Measurements from ENCODE around the gene C10orf62.
"Not testable (repeated sequence)": the region's sequence is repeated elsewhere in the genome, so short reads cannot be mapped to it uniquely, and the experiment has no call there.

The C10orf62 gene

GRCh38 chr10:97589479-97589878, at the start of gene C10orf62:
Gene C10orf62, plus strand, starts transcription at chr10:97589721. Its CDS starts 177 bp downstream, at chr10:97589898.
- no peak for DNase-seq (ENCODE audit: low read depth in 2 of 2)

GRCh38 chr10:97540669-97541500, 48.6 kb upstream of the C10orf62 start:
- DNase-seq (ENCODE audit: low read depth in 2 of 2) = no peak

- DNase-seq (ENCODE audit: low read depth in 2 of 2) = peak; percentile 23 to 35
These were observed 47.1 kb upstream of the C10orf62 start for GRCh38 chr10:97542169-97543024.

GRCh38 chr10:97543025-97543546, 46.4 kb upstream of the C10orf62 start:
- DNase-seq (ENCODE audit: low read depth in 2 of 2) = peak; percentile 27 to 48

- DNase-seq (ENCODE audit: low read depth in 2 of 2) = no peak
These were observed 42.9 kb upstream of the C10orf62 start for GRCh38 chr10:97546456-97547270.

GRCh38 chr10:97547271-97547600, 42.3 kb upstream of the C10orf62 start:
- DNase-seq (ENCODE audit: low read depth in 2 of 2) = no peak

- no peak for DNase-seq (ENCODE audit: low read depth in 2 of 2)
These were observed 41.6 kb upstream of the C10orf62 start for GRCh38 chr10:97547962-97548361.

- no peak for DNase-seq (ENCODE audit: low read depth in 2 of 2)
These were observed 40.6 kb upstream of the C10orf62 start for GRCh38 chr10:97548828-97549455.

GRCh38 chr10:97549587-97550322, 39.8 kb upstream of the C10orf62 start:
- DNase-seq (ENCODE audit: low read depth in 2 of 2) = no peak

GRCh38 chr10:97550336-97551149, 39.0 kb upstream of the C10orf62 start:
- DNase-seq (ENCODE audit: low read depth in 2 of 2) = no peak

GRCh38 chr10:97551271-97551670, 38.2 kb upstream of the C10orf62 start:
- no peak for DNase-seq (ENCODE audit: low read depth in 2 of 2)

GRCh38 chr10:97553575-97554031, 35.9 kb upstream of the C10orf62 start:
- peak; percentile 45 to 52 for DNase-seq (ENCODE audit: low read depth in 2 of 2)

GRCh38 chr10:97554336-97554735, 35.2 kb upstream of the C10orf62 start:
- DNase-seq (ENCODE audit: low read depth in 2 of 2) = not testable (repeated sequence)

GRCh38 chr10:97555541-97555940, 34.0 kb upstream of the C10orf62 start:
- DNase-seq (ENCODE audit: low read depth in 2 of 2) = not testable (repeated sequence)

- not testable (repeated sequence) for DNase-seq (ENCODE audit: low read depth in 2 of 2)
These were observed 28.7 kb upstream of the C10orf62 start for GRCh38 chr10:97560731-97561381.

- not testable (repeated sequence) for DNase-seq (ENCODE audit: low read depth in 2 of 2)
These were observed 28.0 kb upstream of the C10orf62 start for GRCh38 chr10:97561386-97562077.

GRCh38 chr10:97562329-97562728, 27.2 kb upstream of the C10orf62 start:
- not testable (repeated sequence) for DNase-seq (ENCODE audit: low read depth in 2 of 2)

GRCh38 chr10:97563337-97563736, 26.2 kb upstream of the C10orf62 start:
- DNase-seq (ENCODE audit: low read depth in 2 of 2) = no peak

Data from stimulated activated CD8-positive, alpha-beta memory T cell treated with anti-CD3 and anti-CD28 coated beads, Interleukin-2, amount 100 ng/mL, for 48 hours (primary cell).